GM21737 (cell line): Measurements from ENCODE around the gene HSD11B1L.

Source experiments
- ATAC-seq: cut with Tn5 transposase; IDR thresholded peaks from one replicate; pipeline ENCODE4 v1.9.1; 2021; ENCODE audit warnings: mild to moderate bottlenecking, moderate library complexity; ENCODE audit not compliant: unreplicated experiment

HSD11B1L gene

GRCh38 chr19:5666921-5667610 lies 13.8 kb upstream of the HSD11B1L start:
- no peak for ATAC-seq

GRCh38 chr19:5667751-5668271 lies 13.0 kb upstream of the HSD11B1L start:
- no peak for ATAC-seq

GRCh38 chr19:5669212-5669611 lies 11.6 kb upstream of the HSD11B1L start:
- no peak for ATAC-seq

- no peak for ATAC-seq
These were observed 9.2 kb upstream of the HSD11B1L start for GRCh38 chr19:5671600-5671999.

- ATAC-seq = no peak
These were observed 7.9 kb upstream of the HSD11B1L start for GRCh38 chr19:5672708-5673459.

GRCh38 chr19:5673752-5674151 lies 7.1 kb upstream of the HSD11B1L start:
- ATAC-seq = no peak

GRCh38 chr19:5674714-5675113 lies 6.1 kb upstream of the HSD11B1L start:
- ATAC-seq = no peak

- ATAC-seq = no peak
These were observed 4.6 kb upstream of the HSD11B1L start for GRCh38 chr19:5676105-5676771.

GRCh38 chr19:5676772-5677105 lies 4.1 kb upstream of the HSD11B1L start:
- no peak for ATAC-seq

- no peak for ATAC-seq
These were observed 3.7 kb upstream of the HSD11B1L start for GRCh38 chr19:5677136-5677535.

GRCh38 chr19:5677580-5677979 lies 3.2 kb upstream of the HSD11B1L start:
- no peak for ATAC-seq

GRCh38 chr19:5678071-5678718 lies 2.6 kb upstream of the HSD11B1L start:
- no peak for ATAC-seq

GRCh38 chr19:5679289-5680083 lies 1.3 kb upstream of the HSD11B1L start:
- no peak for ATAC-seq

- ATAC-seq = no peak
These were observed 767 bp upstream of the HSD11B1L start for GRCh38 chr19:5680084-5680436.

- ATAC-seq = no peak
These were observed 722 bp downstream of the HSD11B1L start for GRCh38 chr19:5681391-5682106.

- no peak for ATAC-seq
These were observed 1.3 kb downstream of the HSD11B1L start for GRCh38 chr19:5682107-5682482.

GRCh38 chr19:5683177-5683886 lies 2.5 kb downstream of the HSD11B1L start:
- no peak for ATAC-seq

- no peak for ATAC-seq
These were observed 4.0 kb downstream of the HSD11B1L start for GRCh38 chr19:5684694-5685430.

GRCh38 chr19:5686326-5686646 lies 5.5 kb downstream of the HSD11B1L start:
- no peak for ATAC-seq
